Tibial artery (tissue), 4 donors: Measurements from ENCODE around the gene ZNF774.

Source experiments
- DNase-seq, 2 donors: peaks; one replicate each; pipeline ENCODE4 v3.0.0-alpha.2; 2019
- H3K27ac ChIP-seq, 2 donors: fragments of 200-600 bp; sonication (generic) in 1 of 2; 1 replicate in 1 of 2; 2 replicates in 1 of 2; pipeline ENCODE4 v1.5.1; 2018 to 2019; ENCODE audit warnings: mild to moderate bottlenecking in 1 of 2
- H3K27me3 ChIP-seq, 2 donors: fragments of 200-600 bp; sonication (generic) in 1 of 2; one replicate each; pipeline versions ENCODE4 v1.5.1 to v1.6.0; 2016 to 2019
- H3K36me3 ChIP-seq, 3 donors: fragments of 200-600 bp; sonication (generic) in 2 of 3; one replicate each; pipeline ENCODE4 v1.5.1; 2016 to 2019; ENCODE audit warnings: mild to moderate bottlenecking in 2 of 3
- H3K4me1 ChIP-seq, 4 donors: fragments of 200-600 bp; sonication (generic) in 2 of 4; 1 replicate in 3 of 4; 2 replicates in 1 of 4; pipeline ENCODE4 v1.5.1; 2016 to 2019
- H3K4me3 ChIP-seq, 2 donors: fragments of 200-600 bp; sonication (generic) in 1 of 2; 1 replicate in 1 of 2; 2 replicates in 1 of 2; pipeline ENCODE4 v1.5.1; 2018 to 2019; ENCODE audit warnings: mild to moderate bottlenecking in 2 of 2
- H3K9me3 ChIP-seq, 3 donors: fragments of 200-600 bp; sonication (generic) in 1 of 3; one replicate each; pipeline ENCODE4 v1.5.1; 2016 to 2019
- intact Hi-C: fragments of 100-400 bp; cut with DNase I; formaldehyde crosslinking; loops from one replicate; pipeline ENCODE4 v1.15.0; 2023; ENCODE audit warnings: low total_unique reads
- TF ChIP-seq, protein P1 (sequence below), 2 experiments: fragments of 200-600 bp in 1 of 2; fragments of 450-650 bp in 1 of 2; IDR thresholded peaks; one replicate each; pipeline ENCODE4 v1.5.1; 2017 to 2019; ENCODE audit warnings: antibody characterized with exemption in 2 of 2, mild to moderate bottlenecking in 1 of 2, moderate library complexity in 1 of 2

The ZNF774 gene

GRCh38 chr15:90393040-90393439 is 41.0 kb downstream of the ZNF774 start:
- no peak overlapping the region for H3K4me3 ChIP-seq
- no peaks in the 10 kb centered on the region for H3K9me3 ChIP-seq
- TF ChIP-seq, protein P1, sequence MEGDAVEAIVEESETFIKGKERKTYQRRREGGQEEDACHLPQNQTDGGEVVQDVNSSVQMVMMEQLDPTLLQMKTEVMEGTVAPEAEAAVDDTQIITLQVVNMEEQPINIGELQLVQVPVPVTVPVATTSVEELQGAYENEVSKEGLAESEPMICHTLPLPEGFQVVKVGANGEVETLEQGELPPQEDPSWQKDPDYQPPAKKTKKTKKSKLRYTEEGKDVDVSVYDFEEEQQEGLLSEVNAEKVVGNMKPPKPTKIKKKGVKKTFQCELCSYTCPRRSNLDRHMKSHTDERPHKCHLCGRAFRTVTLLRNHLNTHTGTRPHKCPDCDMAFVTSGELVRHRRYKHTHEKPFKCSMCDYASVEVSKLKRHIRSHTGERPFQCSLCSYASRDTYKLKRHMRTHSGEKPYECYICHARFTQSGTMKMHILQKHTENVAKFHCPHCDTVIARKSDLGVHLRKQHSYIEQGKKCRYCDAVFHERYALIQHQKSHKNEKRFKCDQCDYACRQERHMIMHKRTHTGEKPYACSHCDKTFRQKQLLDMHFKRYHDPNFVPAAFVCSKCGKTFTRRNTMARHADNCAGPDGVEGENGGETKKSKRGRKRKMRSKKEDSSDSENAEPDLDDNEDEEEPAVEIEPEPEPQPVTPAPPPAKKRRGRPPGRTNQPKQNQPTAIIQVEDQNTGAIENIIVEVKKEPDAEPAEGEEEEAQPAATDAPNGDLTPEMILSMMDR (IDR thresholded peaks at IDR 0.05): no peak
- H3K4me1 ChIP-seq: peaks cover 1 to 87% (median 66%) of the 10 kb centered on the region in 4 donors
- H3K27me3 ChIP-seq: no peaks in the 10 kb centered on the region
- H3K27ac ChIP-seq: peak overlapping the region in 1 of 2 donors; percentile 100
- DNase-seq: no peak
- peaks cover 0 to 12% (median 8%) of the 10 kb centered on the region in 3 donors for H3K36me3 ChIP-seq
- intact Hi-C loops: no loop called here

DNA sequence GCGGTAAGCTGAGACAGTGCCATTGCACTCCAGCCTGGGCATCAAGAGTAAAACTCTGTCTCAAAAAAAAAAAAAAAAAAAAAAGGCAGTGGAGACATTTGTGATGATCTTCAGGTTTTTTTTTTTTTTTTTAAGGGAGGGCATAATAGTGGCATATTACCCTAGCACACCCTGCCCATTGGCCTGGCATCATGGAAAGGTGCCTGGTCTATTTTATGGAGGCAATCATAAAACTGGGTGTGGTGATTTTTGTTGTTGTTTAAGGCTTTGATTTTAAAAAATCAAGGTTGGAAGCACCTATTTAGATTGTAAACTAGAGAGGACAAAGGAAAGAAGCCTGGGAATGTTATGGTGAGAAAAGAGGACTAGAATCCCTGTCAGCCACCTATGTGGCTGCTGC is 42.0 kb downstream of the ZNF774 start:
- Histone ChIP-seq H3K4me1 (peaks cover 0 to 98% (median 70%) of the 10 kb centered on the region in 4 donors), H3K27me3 (no peaks in the 10 kb centered on the region), H3K27ac (peak overlapping the region; percentile 18 to 40), H3K4me3 (no peak overlapping the region), H3K9me3 (no peaks in the 10 kb centered on the region), H3K36me3 (peaks cover 0 to 12% (median 8%) of the 10 kb centered on the region in 3 donors)
- no peak for DNase-seq
- intact Hi-C loops: no loop called here
- TF ChIP-seq, protein P1 (IDR thresholded peaks at IDR 0.05): no peak

DNA sequence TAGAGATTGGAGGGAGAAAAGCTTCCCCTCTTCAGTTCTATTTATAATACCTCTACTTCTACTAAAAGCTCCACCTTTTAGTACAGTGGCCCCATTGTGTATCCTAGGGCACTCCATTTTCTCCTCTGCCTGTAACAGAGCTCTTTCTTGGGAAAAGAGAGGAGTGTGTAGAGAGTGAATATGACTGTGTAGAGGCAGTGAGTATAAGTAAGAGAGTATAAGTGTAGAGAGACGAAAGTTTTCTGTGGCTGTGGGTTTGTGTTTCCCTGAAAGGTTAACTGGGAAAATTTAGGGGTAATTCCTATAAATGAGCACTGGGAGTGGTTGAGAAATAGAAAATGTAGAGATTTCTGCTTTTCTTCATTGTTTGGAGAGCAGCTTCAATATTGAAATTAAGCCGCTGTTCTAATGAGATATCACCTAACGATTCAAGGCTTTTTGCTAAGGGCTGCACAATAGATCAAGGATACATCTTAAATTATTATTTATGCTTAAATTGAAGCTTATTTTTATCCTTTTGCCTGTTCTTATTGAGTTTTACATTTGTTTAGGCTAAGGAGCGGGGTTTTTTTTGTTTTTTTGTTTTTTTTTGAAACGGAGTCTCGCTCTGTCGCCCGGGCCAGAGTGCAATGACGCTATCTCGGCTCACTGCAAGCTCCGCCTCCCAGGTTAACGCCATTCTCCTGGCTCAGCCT is 42.8 kb downstream of the ZNF774 start:
- Histone ChIP-seq H3K9me3 (no peaks in the 10 kb centered on the region), H3K36me3 (peaks cover 0 to 12% (median 8%) of the 10 kb centered on the region in 3 donors), H3K27me3 (no peaks in the 10 kb centered on the region), H3K27ac (peak overlapping the region; percentile 40 to 42), H3K4me1 (peaks cover 0 to 100% (median 76%) of the 10 kb centered on the region in 4 donors), H3K4me3 (no peak overlapping the region)
- TF ChIP-seq, protein P1 (IDR thresholded peaks at IDR 0.05): no peak
- no peak for DNase-seq
- intact Hi-C loops: no loop called here

- no peak overlapping the region for H3K4me3 ChIP-seq
- no peaks in the 10 kb centered on the region for H3K9me3 ChIP-seq
- peaks cover 0 to 3% (median 2%) of the 10 kb centered on the region in 3 donors for H3K36me3 ChIP-seq
- H3K4me1 ChIP-seq: peaks cover 0 to 98% (median 75%) of the 10 kb centered on the region in 4 donors
- H3K27ac ChIP-seq: peak overlapping the region; percentile 40 to 42
- no peaks in the 10 kb centered on the region for H3K27me3 ChIP-seq
- intact Hi-C loops: no loop called here
- no peak for DNase-seq
- TF ChIP-seq, protein P1 (IDR thresholded peaks at IDR 0.05): no peak
These were observed 44.2 kb downstream of the ZNF774 start for GRCh38 chr15:90396321-90396720.

GRCh38 chr15:90400005-90400758 is 48.1 kb downstream of the ZNF774 start:
- H3K27me3 ChIP-seq: no peaks in the 10 kb centered on the region
- H3K27ac ChIP-seq: peak overlapping the region; percentile 86 to 93
- no peaks in the 10 kb centered on the region for H3K9me3 ChIP-seq
- DNase-seq: no peak
- no peaks in the 10 kb centered on the region for H3K36me3 ChIP-seq
- H3K4me1 ChIP-seq: peaks cover 0 to 98% (median 79%) of the 10 kb centered on the region in 4 donors
- TF ChIP-seq, protein P1 (IDR thresholded peaks at IDR 0.05): no peak
- H3K4me3 ChIP-seq: peak overlapping the region in 1 of 2 donors; percentile 34
- intact Hi-C loops: loop anchor here (1.0 kb wide), 1 partner anchor 8 kb away; no protein-coding TSS in a partner anchor
